ENCODE measurements around the gene SH2D4B. TPM values are rescaled to one million over a fixed set of nuclear protein-coding genes. Genes with fewer than 3 reads are reported as not detected.

Gene SH2D4B
- total and polyA plus RNA-seq, 2 of the 13 experiments (the other 11 are each of a cell fraction or from before 2014, with no cell fraction given) = not detected

GRCh38 chr10:80528185-80528700, 9.5 kb upstream of the SH2D4B start:
- Histone ChIP-seq H3K4me1 (ENCODE audit: insufficient read depth, low read length) (peaks cover 15% of the 10 kb centered on the region), H2AFZ (ENCODE audit: low read length) (no peak overlapping the region), H3K36me3 (replicated peaks in 1 of 2; ENCODE audit: control insufficient read depth in 1 of 2, insufficient read depth in 2 of 2, low read length in 2 of 2) (no peaks in the 10 kb centered on the region), H3K4me3 (replicated peaks in 1 of 3; ENCODE audit: insufficient read depth in 1 of 3, low read depth in 2 of 3, low read length in 3 of 3) (no peak overlapping the region), H3K9ac (ENCODE audit: insufficient read depth, low read depth, low read length) (no peak overlapping the region), H3K9me3 (ENCODE audit: low read length) (no peaks in the 10 kb centered on the region), H3K4me2 (ENCODE audit: low read depth, low read length) (no peak overlapping the region), H3K27me3 (ENCODE audit: control insufficient read depth in 1 of 2, insufficient read depth in 2 of 2, low read length in 2 of 2) (peaks cover 0 to 2% of the 10 kb centered on the region in 2 experiments; a peak in 3 of 5 replicates), H3K79me2 (ENCODE audit: insufficient read depth, low read length) (no peaks in the 10 kb centered on the region), H3K27ac (ENCODE audit: extremely low read length, insufficient read depth, low read length) (no peak overlapping the region), H4K20me1 (ENCODE audit: insufficient read depth, low read length) (no peaks in the 10 kb centered on the region)
- in situ Hi-C loops (cut with HindIII; ENCODE audit: extremely low pct_ligation_motif_present, low pct_unique_long_range_greater_than_20kb) = no loop called here
- DNase-seq (ENCODE audit: low spot score) (no peak), FAIRE-seq (no peak), ATAC-seq (no peak)
- intact Hi-C loops (cut with micrococcal nuclease; ENCODE audit: unreplicated experiment) = no loop called here
- BruUV-seq (replicated peaks) = no TSS peak
- ChIA-PET CTCF (ENCODE audit: low intra/inter-chr PET ratio, low total read pairs) (no interaction called here), POLR2A (no interaction called here)
- 60% methylated on average over 1 of the region's 2 CpGs for WGBS (ENCODE audit: low lambda C conversion rate)
- TF ChIP-seq ZNF780A (CRISPR knock-in tag; IDR thresholded peaks at IDR 0.05) (no peak), HOXA9 (CRISPR knock-in tag; IDR thresholded peaks at IDR 0.05; ENCODE audit: borderline replicate concordance) (no peak), IKZF5 (CRISPR knock-in tag; IDR thresholded peaks at IDR 0.05) (no peak), DDIT3 (CRISPR knock-in tag; IDR thresholded peaks at IDR 0.05) (no peak), NR2F1 (CRISPR knock-in tag; IDR thresholded peaks at IDR 0.05) (no peak), NRL (CRISPR knock-in tag; IDR thresholded peaks at IDR 0.05; ENCODE audit: borderline replicate concordance) (no peak), WIZ (CRISPR knock-in tag; IDR thresholded peaks at IDR 0.05) (no peak), ZNF235 (CRISPR knock-in tag; IDR thresholded peaks at IDR 0.05; ENCODE audit: borderline replicate concordance) (no peak), MNT (IDR thresholded peaks at IDR 0.05) (no peak), ZNF710 (CRISPR knock-in tag; IDR thresholded peaks at IDR 0.05; ENCODE audit: borderline replicate concordance) (no peak), ZNF841 (CRISPR knock-in tag; IDR thresholded peaks at IDR 0.05; ENCODE audit: borderline replicate concordance) (no peak), ZNF646 (CRISPR knock-in tag; IDR thresholded peaks at IDR 0.05) (no peak), SMAD3 (CRISPR knock-in tag; IDR thresholded peaks at IDR 0.05) (no peak)

Measured in HepG2 (cell line).